Loucy (cell line): ENCODE results near the gene SUN1.
A peak's percentile ranks its signal among the peaks of the same experiment; 100 is the strongest.

Experiments used
- H2AFZ ChIP-seq: fragments of 200-600 bp; sonication (generic); 2 replicates; pipeline ENCODE4 v1.6.0; 2016; ENCODE audit warnings: antibody characterized with exemption, mild to moderate bottlenecking, low read length, moderate library complexity
- H3F3A ChIP-seq: fragments of 200-600 bp; 2 replicates; pipeline ENCODE4 v1.6.0; 2016; ENCODE audit warnings: antibody characterized with exemption, low read depth, mild to moderate bottlenecking
- H3K27me3 ChIP-seq: fragments of 200-600 bp; sonication (generic); 2 replicates; pipeline ENCODE4 v1.6.1; 2014; ENCODE audit warnings: low read length, mild to moderate bottlenecking; ENCODE audit not compliant: insufficient read depth, poor library complexity, severe bottlenecking
- H3K36me3 ChIP-seq: fragments of 200-600 bp; sonication (generic); 2 replicates; pipeline ENCODE4 v1.6.1; 2016; ENCODE audit warnings: low read length; ENCODE audit not compliant: insufficient read depth
- H3K4me1 ChIP-seq: fragments of 200-600 bp; sonication (generic); 2 replicates; pipeline ENCODE4 v1.5.1; 2014; ENCODE audit warnings: low read length, mild to moderate bottlenecking; ENCODE audit not compliant: insufficient read depth, poor library complexity, severe bottlenecking
- H3K4me2 ChIP-seq: fragments of 200-600 bp; sonication (generic); 2 replicates; pipeline ENCODE4 v1.6.0; 2014; ENCODE audit warnings: antibody characterized with exemption, low read length, low read depth, mild to moderate bottlenecking; ENCODE audit not compliant: poor library complexity, severe bottlenecking
- H3K4me3 ChIP-seq: fragments of 200-600 bp; sonication (generic); 2 replicates; pipeline ENCODE4 v1.5.1; 2014; ENCODE audit warnings: low read length, mild to moderate bottlenecking, mixed read lengths; ENCODE audit not compliant: poor library complexity, severe bottlenecking
- H3K79me2 ChIP-seq: fragments of 200-600 bp; sonication (generic); 2 replicates; pipeline ENCODE4 v1.6.1; 2014; ENCODE audit warnings: low read length; ENCODE audit not compliant: insufficient read depth
- H3K9ac ChIP-seq: fragments of 200-600 bp; sonication (generic); 2 replicates; pipeline ENCODE4 v1.6.0; 2014; ENCODE audit warnings: mild to moderate bottlenecking, low read depth, low read length, moderate library complexity; ENCODE audit not compliant: poor library complexity, severe bottlenecking
- H3K9me2 ChIP-seq: fragments of 200-600 bp; sonication (generic); replicated peaks from 2 replicates; pipeline ENCODE4 v1.6.1; 2016; ENCODE audit warnings: low read depth, low read length, mixed read lengths
- H3K9me3 ChIP-seq: fragments of 200-600 bp; sonication (generic); 2 replicates; pipeline ENCODE4 v1.6.1; 2014; ENCODE audit warnings: mild to moderate bottlenecking, antibody characterized with exemption, low read length, low read depth; ENCODE audit not compliant: insufficient read depth
- H4K20me1 ChIP-seq: fragments of 200-600 bp; sonication (generic); 2 replicates; pipeline ENCODE4 v1.6.0; 2014; ENCODE audit warnings: antibody characterized with exemption, low read length, mild to moderate bottlenecking; ENCODE audit not compliant: insufficient read depth, poor library complexity, severe bottlenecking
- EZH2phosphoT487 ChIP-seq: fragments of 200-600 bp; IDR thresholded peaks from 2 replicates; pipeline ENCODE4 v1.6.1; 2018; ENCODE audit warnings: antibody characterized with exemption, mild to moderate bottlenecking, moderate library complexity, borderline replicate concordance
- TF ChIP-seq, protein P1 (sequence below): fragments of 200-600 bp; sonication (generic); conservative IDR thresholded peaks from 2 replicates; pipeline ENCODE4 v1.5.1; 2014; ENCODE audit warnings: mild to moderate bottlenecking, antibody characterized with exemption, low read length

SUN1 gene

DNA sequence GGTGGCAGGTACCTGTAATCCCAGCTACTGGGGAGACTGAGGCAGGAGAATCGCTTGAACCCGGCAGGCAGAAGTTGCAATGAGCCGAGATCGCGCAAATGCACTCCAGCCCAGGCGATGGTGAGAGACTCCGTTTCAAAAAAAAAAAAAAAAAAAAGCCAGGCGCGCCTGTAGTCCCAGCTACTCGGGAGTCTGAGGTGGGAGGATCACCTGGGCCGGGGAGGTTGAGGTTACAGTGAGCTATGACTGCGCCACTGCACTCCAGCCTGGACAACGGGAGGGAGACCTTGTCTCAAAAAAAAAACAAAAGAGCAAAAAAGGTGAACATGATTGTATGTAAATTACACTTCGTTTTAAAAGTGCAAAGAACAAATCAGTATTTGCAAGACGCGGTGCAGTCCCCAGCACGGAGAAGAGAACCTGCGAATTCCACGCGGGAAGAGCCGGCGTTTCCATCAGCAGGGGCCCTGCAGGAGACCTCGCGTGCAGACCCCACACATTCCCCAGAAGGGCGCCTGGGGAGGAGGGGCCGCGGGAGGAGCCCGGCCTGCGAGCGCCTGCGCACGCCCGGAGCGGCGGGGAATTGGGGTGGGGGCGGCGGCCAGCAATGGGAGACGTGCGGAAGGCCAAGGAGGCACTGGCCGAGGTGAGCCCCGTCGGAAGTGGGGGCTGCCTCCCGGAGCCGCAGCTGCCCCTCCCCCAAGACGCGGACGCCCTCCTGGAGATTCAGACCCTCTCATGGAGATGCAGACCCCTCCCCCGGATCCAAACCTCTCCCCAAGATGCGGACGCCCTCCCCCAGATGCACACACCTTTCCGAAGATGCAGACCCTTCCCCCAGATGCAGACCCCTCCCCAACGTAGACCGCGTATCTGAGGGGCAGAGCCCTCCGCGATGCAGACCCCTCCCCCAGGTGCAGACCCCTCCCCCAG is 16.7 kb upstream of the SUN1 start:
- H2AFZ ChIP-seq: peak overlapping the region; percentile 53; the same call in 1 of the 2 replicates
- H3F3A ChIP-seq: no peaks in the 10 kb centered on the region
- H3K9me2 ChIP-seq: no peaks in the 10 kb centered on the region
- peak overlapping the region; percentile 72 for H3K4me3 ChIP-seq
- H3K4me1 ChIP-seq: peaks cover 32% of the 10 kb centered on the region
- H3K36me3 ChIP-seq: no peaks in the 10 kb centered on the region
- H3K9me3 ChIP-seq: no peaks in the 10 kb centered on the region
- peaks cover 38% of the 10 kb centered on the region for H3K79me2 ChIP-seq
- H3K4me2 ChIP-seq: peak overlapping the region; percentile 84
- H3K9ac ChIP-seq: no peak overlapping the region
- TF ChIP-seq EZH2phosphoT487: no peak
- no peaks in the 10 kb centered on the region for H3K27me3 ChIP-seq
- peaks cover 20% of the 10 kb centered on the region for H4K20me1 ChIP-seq

DNA sequence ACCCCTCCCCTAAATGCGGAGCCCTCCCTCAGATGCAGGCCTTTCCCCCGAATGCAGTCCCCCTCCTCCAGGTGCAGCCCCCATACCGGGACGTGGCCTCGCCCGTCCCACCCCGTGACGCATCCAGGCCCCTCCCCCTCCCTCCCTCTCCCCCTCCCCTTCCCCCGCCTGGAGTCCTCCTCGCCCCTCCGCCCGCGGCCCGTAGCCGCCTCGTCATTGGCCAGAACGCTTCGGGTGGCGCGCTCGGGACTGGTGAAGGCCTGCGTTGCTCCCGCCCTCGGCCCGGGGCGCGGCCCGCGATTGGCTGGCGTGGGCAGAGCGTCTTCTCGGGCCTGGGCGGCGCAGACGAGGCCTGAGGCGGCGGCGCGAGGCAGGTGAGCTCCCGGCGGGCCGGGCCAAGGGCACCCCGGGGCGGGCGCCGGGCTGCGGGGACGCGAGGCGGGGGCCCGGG is 16.0 kb upstream of the SUN1 start:
- Histone ChIP-seq H3K4me2 (peak overlapping the region; percentile 84), H2AFZ (no peak overlapping the region), H3K36me3 (no peaks in the 10 kb centered on the region), H3K9ac (no peak overlapping the region), H4K20me1 (peaks cover 25% of the 10 kb centered on the region), H3F3A (no peaks in the 10 kb centered on the region), H3K9me3 (no peaks in the 10 kb centered on the region), H3K79me2 (peaks cover 43% of the 10 kb centered on the region), H3K9me2 (no peaks in the 10 kb centered on the region), H3K4me3 (peak overlapping the region; percentile 72), H3K4me1 (peaks cover 35% of the 10 kb centered on the region), H3K27me3 (no peaks in the 10 kb centered on the region)
- no peak for TF ChIP-seq EZH2phosphoT487
- TF ChIP-seq, protein P1, sequence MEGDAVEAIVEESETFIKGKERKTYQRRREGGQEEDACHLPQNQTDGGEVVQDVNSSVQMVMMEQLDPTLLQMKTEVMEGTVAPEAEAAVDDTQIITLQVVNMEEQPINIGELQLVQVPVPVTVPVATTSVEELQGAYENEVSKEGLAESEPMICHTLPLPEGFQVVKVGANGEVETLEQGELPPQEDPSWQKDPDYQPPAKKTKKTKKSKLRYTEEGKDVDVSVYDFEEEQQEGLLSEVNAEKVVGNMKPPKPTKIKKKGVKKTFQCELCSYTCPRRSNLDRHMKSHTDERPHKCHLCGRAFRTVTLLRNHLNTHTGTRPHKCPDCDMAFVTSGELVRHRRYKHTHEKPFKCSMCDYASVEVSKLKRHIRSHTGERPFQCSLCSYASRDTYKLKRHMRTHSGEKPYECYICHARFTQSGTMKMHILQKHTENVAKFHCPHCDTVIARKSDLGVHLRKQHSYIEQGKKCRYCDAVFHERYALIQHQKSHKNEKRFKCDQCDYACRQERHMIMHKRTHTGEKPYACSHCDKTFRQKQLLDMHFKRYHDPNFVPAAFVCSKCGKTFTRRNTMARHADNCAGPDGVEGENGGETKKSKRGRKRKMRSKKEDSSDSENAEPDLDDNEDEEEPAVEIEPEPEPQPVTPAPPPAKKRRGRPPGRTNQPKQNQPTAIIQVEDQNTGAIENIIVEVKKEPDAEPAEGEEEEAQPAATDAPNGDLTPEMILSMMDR: no peak

DNA sequence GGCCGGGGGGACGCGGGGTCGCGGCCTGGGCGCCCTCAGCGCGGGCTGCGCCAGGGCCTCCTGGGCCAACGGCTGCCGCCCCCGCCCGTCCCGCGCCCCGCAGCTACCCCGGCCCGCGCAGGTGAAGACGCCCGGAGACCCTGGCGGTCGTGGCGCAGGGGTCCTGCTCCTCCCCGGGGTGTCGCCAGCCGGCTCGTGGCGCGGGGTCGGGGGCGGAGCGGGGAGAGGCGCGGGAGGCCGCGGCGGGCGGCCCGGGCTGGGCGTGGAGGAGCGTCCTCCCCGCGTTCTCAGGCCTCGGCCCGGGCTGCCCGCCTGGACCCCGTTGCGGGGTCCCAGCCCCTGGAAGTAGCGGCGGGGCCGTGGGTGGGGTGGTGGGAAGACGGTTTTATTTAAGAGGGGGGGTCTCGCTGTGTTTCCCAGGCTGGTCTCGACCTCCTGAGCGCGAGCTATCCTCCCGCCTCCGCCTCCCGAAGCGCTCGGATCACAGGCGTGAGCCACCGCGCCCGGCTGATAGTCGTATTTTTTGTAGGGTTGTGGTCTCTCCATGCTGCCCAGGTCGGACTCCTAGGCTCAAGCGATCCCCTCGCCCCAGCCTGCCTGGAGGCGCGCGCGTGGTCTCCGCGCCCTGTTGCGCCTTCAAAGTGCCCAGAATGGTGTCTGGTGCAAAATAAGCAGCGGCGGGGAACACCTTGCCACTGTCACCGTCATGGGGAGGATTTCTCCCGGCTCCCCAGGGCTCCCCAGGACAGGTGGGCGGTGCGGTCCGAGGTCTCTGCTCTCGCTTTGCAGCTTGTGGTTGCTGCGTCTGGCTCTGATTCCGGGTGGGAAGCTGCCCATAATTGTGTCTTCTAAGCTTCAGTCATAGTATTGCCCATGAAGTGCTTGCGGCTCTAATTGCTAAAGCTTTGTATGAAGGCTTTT is 15.3 kb upstream of the SUN1 start:
- peaks cover 42% of the 10 kb centered on the region for H3K4me1 ChIP-seq
- H3K9ac ChIP-seq: peak overlapping the region; percentile 76
- H3K4me3 ChIP-seq: peak overlapping the region; percentile 84
- H3K36me3 ChIP-seq: no peaks in the 10 kb centered on the region
- H3F3A ChIP-seq: no peaks in the 10 kb centered on the region
- peak overlapping the region; percentile 22; the same call in 1 of the 2 replicates for H2AFZ ChIP-seq
- H3K79me2 ChIP-seq: peaks cover 50% of the 10 kb centered on the region
- peaks cover 31% of the 10 kb centered on the region for H4K20me1 ChIP-seq
- H3K27me3 ChIP-seq: no peaks in the 10 kb centered on the region
- no peaks in the 10 kb centered on the region for H3K9me3 ChIP-seq
- H3K9me2 ChIP-seq: no peaks in the 10 kb centered on the region
- peak overlapping the region; percentile 91 for H3K4me2 ChIP-seq
- no peak for TF ChIP-seq EZH2phosphoT487
- TF ChIP-seq, protein P1: no peak
